GM12891 (cell line): ENCODE measurements around the gene ARID1B.

ENCODE experiments used
- PAX5 ChIP-seq: IDR thresholded peaks from 2 replicates; pipeline ENCODE4 v1.6.1; 2011; ENCODE audit warnings: low read length, moderate library complexity, mild to moderate bottlenecking; ENCODE audit not compliant: insufficient read depth, severe bottlenecking
- POLR2A ChIP-seq: IDR thresholded peaks from 2 replicates; pipeline ENCODE4 v1.6.1; 2011; ENCODE audit warnings: low read depth, low read length, control low read depth
- POLR2AphosphoS5 ChIP-seq: IDR thresholded peaks from 2 replicates; pipeline ENCODE4 v1.6.1; 2011; ENCODE audit warnings: low read depth, low read length, control low read depth
- POU2F2 ChIP-seq: IDR thresholded peaks from 2 replicates; pipeline ENCODE4 v1.6.1; 2011; ENCODE audit warnings: low read depth, mild to moderate bottlenecking, control low read depth, low read length, moderate library complexity
- TAF1 ChIP-seq: IDR thresholded peaks from 2 replicates; pipeline ENCODE4 v1.6.1; 2011; ENCODE audit warnings: low read depth, low read length, control low read depth

DNA sequence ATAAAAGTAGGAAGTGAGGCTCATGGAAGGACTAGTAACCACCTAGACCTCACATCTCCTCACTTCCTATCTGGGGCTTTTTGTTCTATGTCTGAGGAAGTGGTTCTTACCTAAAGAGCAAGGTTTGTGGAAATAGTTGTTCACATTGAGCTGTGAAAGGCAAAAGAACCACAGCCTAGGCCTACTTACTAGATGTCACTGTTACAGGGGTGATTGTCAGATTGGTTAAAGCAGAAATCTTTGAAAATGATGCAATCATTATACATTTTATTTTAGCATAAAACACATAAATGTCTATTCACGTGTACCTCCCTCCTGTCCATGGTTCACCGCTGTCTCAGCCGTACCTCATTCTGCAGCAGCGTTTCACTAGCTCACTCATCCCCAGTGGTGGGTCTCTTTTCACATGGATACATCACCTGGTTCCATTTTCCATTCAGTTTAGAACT, 277.4 kb downstream of the ARID1B start:
- TF ChIP-seq POLR2A (no peak), POLR2AphosphoS5 (no peak; the same call in 1 of the 2 replicates), TAF1 (no peak), PAX5 (no peak), POU2F2 (no peak)
